Upper lobe of left lung (tissue), 6 donors: ENCODE measurements around the gene BMAL1. TPM values are rescaled to one million over a fixed set of nuclear protein-coding genes. Genes with fewer than 3 reads are reported as not detected.

Experiments used
- ATAC-seq, 2 donors: fragments of 200-7000 bp; cut with Tn5 transposase; one replicate each; pipeline ENCODE4 v1.9.1; 2022; ENCODE audit warnings: mild to moderate bottlenecking in 2 of 2, moderate library complexity in 2 of 2; ENCODE audit not compliant: low FRiP score in 2 of 2
- DNase-seq, 2 donors: peaks; one replicate each; pipeline ENCODE4 v3.0.0-alpha.2; 2019 to 2020
- H3K27ac ChIP-seq, 4 donors: fragments of 200-600 bp; sonication (generic); one replicate each; pipeline ENCODE4 v1.5.1; 2016 to 2019
- H3K27me3 ChIP-seq, 4 donors: fragments of 200-600 bp; sonication (generic); one replicate each; pipeline ENCODE4 v1.5.1; 2017 to 2019
- H3K36me3 ChIP-seq, 4 donors: fragments of 200-600 bp; sonication (generic); one replicate each; pipeline ENCODE4 v1.5.1; 2016 to 2019
- H3K4me1 ChIP-seq, 4 donors: fragments of 200-600 bp; sonication (generic); one replicate each; pipeline ENCODE4 v1.5.1; 2018 to 2019
- H3K4me3 ChIP-seq, 4 donors: fragments of 200-600 bp; sonication (generic); one replicate each; pipeline ENCODE4 v1.5.1; 2017 to 2019; ENCODE audit warnings: mild to moderate bottlenecking in 2 of 4, moderate library complexity in 1 of 4
- H3K9me3 ChIP-seq, 4 donors: fragments of 200-600 bp; sonication (generic); one replicate each; pipeline ENCODE4 v1.5.1; 2018 to 2019
- EP300 ChIP-seq, 4 donors: sonication (generic); formaldehyde crosslinking; IDR thresholded peaks; one replicate each; pipeline ENCODE4 v1.5.1; 2017; ENCODE audit warnings: antibody characterized with exemption in 4 of 4, control low read depth in 2 of 4
- POLR2A ChIP-seq, 4 donors: fragments of 450-650 bp; IDR thresholded peaks; one replicate each; pipeline ENCODE4 v1.5.1; 2016 to 2017; ENCODE audit warnings: antibody characterized with exemption in 4 of 4, mild to moderate bottlenecking in 2 of 4
- POLR2AphosphoS5 ChIP-seq, 2 donors: sonication (generic); formaldehyde crosslinking; IDR thresholded peaks; one replicate each; pipeline ENCODE4 v1.5.1; 2017; ENCODE audit warnings: antibody characterized with exemption in 2 of 2
- WGBS, 2 donors: methylation state at CpG; one replicate each; pipeline ENCODE4 v1.1.5; 2017 to 2018; 5-methylcytosine and 5-hydroxymethylcytosine counted together
- total RNA-seq, 6 donors: library from RNA; depleted of rRNA in 4 of 6; stranded (reverse); fragments of >200 nt in 4 of 6; gene quantifications; one replicate each; pipeline versions ENCODE4 v1.1.0 to v1.2.1, GENCODE V29; 2016 to 2021
- TF ChIP-seq, protein P1 (sequence below), 6 experiments: fragments of 450-650 bp in 4 of 6; fragments of 200-600 bp in 2 of 6; sonication (generic) in 2 of 6; IDR thresholded peaks; one replicate each; pipeline ENCODE4 v1.5.1; 2016 to 2019; ENCODE audit warnings: antibody characterized with exemption in 6 of 6
- donor health status: DM: no; HTN: no; CAD: no; lungs with moderate emphysema.
- donor health status: DM: no; HTN: yes; CAD: no; lungs with severe emphysema.

The BMAL1 gene
- total RNA-seq, 6 donors from 2014 or later: 16.1 to 57.6 (median 35.7) TPM

DNA sequence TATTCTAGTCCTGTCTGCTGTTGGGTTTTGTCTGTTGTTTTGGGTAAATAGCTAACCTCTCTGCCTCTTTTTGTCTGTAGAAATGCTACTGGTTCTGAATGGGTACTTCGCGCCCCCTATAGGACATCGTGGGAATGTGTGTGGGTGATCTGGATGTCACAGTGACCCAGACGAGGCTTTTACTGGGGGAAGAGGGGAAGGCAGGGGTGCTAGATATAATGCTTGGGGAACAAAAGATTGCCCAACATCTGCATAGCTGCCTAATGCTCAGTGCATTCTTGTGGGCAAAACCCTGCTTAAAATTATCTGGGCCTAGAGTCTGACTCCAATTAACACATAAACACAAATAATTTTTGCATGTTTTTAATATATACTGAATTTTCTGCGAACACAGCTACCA, 57.7 kb downstream of the BMAL1 start:
- no peak for TF ChIP-seq POLR2A (IDR thresholded peaks at IDR 0.05)
- TF ChIP-seq, protein P1, sequence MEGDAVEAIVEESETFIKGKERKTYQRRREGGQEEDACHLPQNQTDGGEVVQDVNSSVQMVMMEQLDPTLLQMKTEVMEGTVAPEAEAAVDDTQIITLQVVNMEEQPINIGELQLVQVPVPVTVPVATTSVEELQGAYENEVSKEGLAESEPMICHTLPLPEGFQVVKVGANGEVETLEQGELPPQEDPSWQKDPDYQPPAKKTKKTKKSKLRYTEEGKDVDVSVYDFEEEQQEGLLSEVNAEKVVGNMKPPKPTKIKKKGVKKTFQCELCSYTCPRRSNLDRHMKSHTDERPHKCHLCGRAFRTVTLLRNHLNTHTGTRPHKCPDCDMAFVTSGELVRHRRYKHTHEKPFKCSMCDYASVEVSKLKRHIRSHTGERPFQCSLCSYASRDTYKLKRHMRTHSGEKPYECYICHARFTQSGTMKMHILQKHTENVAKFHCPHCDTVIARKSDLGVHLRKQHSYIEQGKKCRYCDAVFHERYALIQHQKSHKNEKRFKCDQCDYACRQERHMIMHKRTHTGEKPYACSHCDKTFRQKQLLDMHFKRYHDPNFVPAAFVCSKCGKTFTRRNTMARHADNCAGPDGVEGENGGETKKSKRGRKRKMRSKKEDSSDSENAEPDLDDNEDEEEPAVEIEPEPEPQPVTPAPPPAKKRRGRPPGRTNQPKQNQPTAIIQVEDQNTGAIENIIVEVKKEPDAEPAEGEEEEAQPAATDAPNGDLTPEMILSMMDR (IDR thresholded peaks at IDR 0.05): peak; percentile 61 to 84 (median 74)
- DNase-seq (peak in 1 of 2 donors; percentile 75), ATAC-seq (peak; percentile 54 to 70)
- no peak overlapping the region for H3K4me3 ChIP-seq
- H3K4me1 ChIP-seq: peaks cover 40 to 73% (median 53%) of the 10 kb centered on the region in 4 donors
- H3K27ac ChIP-seq: no peak overlapping the region
- no peaks in the 10 kb centered on the region for H3K36me3 ChIP-seq
- 19 to 24% methylated on average over 5 of the region's 5 CpGs for WGBS, 2 donors
- no peaks in the 10 kb centered on the region for H3K27me3 ChIP-seq
- H3K9me3 ChIP-seq: no peaks in the 10 kb centered on the region

DNA sequence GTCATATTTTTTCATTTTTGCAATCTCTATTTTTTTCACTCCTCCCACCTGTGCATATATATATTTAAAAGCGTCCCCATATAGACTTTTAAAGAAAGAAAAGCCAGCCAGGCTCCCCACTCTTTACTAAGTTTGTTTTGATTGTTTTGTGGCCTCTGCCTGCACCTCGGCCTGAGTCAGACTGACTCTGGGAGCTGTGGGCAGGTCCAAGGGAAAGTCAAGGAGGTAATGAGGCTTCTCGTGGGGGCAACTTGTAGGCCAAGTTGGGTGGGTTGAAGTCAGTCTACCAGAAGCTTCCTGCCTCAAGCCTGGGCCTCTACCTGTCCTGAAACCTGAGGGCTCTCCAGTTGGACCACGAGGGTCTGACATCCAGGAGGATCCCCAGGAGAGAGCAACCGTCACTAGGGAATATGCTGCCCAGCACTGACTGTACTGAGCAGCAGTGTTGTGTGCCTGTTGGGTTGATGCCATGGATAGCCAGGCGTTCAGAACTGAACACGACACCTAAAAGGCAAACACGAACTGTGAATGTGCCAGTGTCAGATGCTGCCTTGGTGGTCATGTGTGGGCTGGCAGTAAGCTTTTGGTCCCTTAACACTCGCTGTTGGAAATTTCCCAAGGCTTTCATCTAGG, 58.8 kb downstream of the BMAL1 start:
- Histone ChIP-seq H3K27me3 (no peaks in the 10 kb centered on the region), H3K9me3 (no peaks in the 10 kb centered on the region), H3K27ac (no peak overlapping the region), H3K36me3 (peaks cover 0 to 7% (median 0%) of the 10 kb centered on the region in 4 donors), H3K4me1 (peaks cover 43 to 73% (median 48%) of the 10 kb centered on the region in 4 donors), H3K4me3 (no peak overlapping the region)
- DNase-seq (no peak), ATAC-seq (no peak)
- 84 to 88% methylated on average over 7 to 9 of the region's 9 CpGs for WGBS, 2 donors
- TF ChIP-seq POLR2AphosphoS5 (IDR thresholded peaks at IDR 0.05) (no peak), POLR2A (IDR thresholded peaks at IDR 0.05) (no peak), EP300 (IDR thresholded peaks at IDR 0.05) (no peak)
- TF ChIP-seq, protein P1 (IDR thresholded peaks at IDR 0.05): no peak

DNA sequence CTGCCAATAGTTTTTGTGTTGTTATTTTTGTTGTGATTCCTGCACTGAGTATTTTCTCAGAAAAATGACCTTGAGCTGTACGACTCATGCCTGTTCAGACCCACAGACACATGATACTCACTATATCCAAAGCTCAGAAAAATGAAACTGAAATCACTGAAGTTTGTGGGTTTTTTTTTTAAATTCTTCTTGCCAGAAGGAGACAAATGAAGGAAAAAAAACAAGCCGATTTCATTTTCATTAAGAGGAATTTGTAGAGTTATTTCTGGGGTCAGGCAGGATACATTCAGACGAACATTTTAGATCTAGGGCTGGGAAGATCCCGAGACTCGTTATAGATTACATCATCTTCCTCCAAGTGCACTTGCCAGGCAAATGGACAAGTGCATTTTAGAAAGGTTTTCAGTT, 60.4 kb downstream of the BMAL1 start:
- H3K9me3 ChIP-seq: no peaks in the 10 kb centered on the region
- 5 to 15% methylated on average over 5 of the region's 5 CpGs for WGBS, 2 donors
- H3K36me3 ChIP-seq: peaks cover 0 to 7% (median 0%) of the 10 kb centered on the region in 4 donors
- H3K27ac ChIP-seq: peak overlapping the region in 3 of 4 donors; percentile 2 to 55 (median 4)
- peak overlapping the region in 3 of 4 donors; percentile 2 to 18 (median 16) for H3K4me3 ChIP-seq
- ATAC-seq (peak in 1 of 2 donors; percentile 53), DNase-seq (no peak)
- no peaks in the 10 kb centered on the region for H3K27me3 ChIP-seq
- TF ChIP-seq POLR2AphosphoS5 (IDR thresholded peaks at IDR 0.05): no peak
- TF ChIP-seq, protein P1 (IDR thresholded peaks at IDR 0.05): no peak
- no peak for TF ChIP-seq POLR2A (IDR thresholded peaks at IDR 0.05)
- TF ChIP-seq EP300 (IDR thresholded peaks at IDR 0.05): no peak
- peaks cover 30 to 56% (median 34%) of the 10 kb centered on the region in 4 donors for H3K4me1 ChIP-seq

DNA sequence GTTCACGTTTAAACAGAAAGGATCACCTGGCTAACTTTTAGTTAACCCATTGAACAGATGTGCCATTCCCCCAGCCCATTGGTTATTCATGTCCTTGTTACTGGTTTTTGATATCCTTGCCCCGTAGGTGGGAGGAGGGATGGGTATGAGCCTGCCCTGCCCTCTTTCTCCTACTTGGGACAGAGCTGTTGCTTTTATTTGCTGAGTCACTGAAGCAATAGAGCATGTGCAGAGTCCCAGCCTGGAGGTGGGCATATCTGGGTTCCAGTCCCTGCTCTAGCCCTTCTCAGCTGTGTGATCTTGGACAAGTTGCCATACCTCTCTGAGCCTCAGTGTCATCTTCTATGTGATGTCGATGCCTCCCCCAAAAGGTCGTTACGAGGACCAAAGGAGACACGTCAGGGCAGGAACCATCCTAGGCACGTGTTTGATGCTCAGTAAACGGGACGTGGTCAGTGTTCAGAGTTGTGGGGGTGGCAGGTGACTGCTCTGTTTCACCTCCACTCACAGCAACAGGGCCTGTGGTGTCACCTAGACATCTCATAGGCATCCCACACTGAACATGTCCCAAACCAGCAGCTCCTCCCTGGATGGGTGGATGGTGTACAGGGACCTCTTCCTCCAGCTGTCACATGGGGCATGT, 61.0 kb downstream of the BMAL1 start:
- H3K4me1 ChIP-seq: peaks cover 25 to 51% (median 29%) of the 10 kb centered on the region in 4 donors
- ATAC-seq: peak; percentile 27 to 75
- H3K9me3 ChIP-seq: no peaks in the 10 kb centered on the region
- TF ChIP-seq, protein P1 (IDR thresholded peaks at IDR 0.05): no peak
- no peak for TF ChIP-seq EP300 (IDR thresholded peaks at IDR 0.05)
- peak in 1 of 2 donors; percentile 14 for TF ChIP-seq POLR2AphosphoS5 (IDR thresholded peaks at IDR 0.05)
- TF ChIP-seq POLR2A (IDR thresholded peaks at IDR 0.05): no peak
- DNase-seq: peak in 1 of 2 donors; percentile 35
- WGBS, 2 donors: 69 to 75% methylated on average over 8 to 9 of the region's 9 CpGs
- peaks cover 0 to 7% (median 0%) of the 10 kb centered on the region in 4 donors for H3K36me3 ChIP-seq
- H3K27ac ChIP-seq: peak overlapping the region; percentile 2 to 73 (median 42)
- H3K4me3 ChIP-seq: peak overlapping the region in 3 of 4 donors; percentile 2 to 18 (median 16)
- H3K27me3 ChIP-seq: no peaks in the 10 kb centered on the region
